ENCODE data around the gene PRH1.

PRH1 gene

GRCh38 chr12:10884086-10884725, at the start of gene PRH1:
Gene PRH1 (minus strand): TSS chr12:10884255. CDS start chr12:10884217, 38 bp downstream.
- Histone ChIP-seq H3K36me3 (ENCODE audit: control insufficient read depth in 2 of 2, insufficient read depth in 2 of 2, low read length in 2 of 2) (peaks cover 0 to 2% of the 10 kb centered on the region in 2 donors), H3K9me3 (ENCODE audit: control insufficient read depth in 2 of 2, low read length in 2 of 2) (no peaks in the 10 kb centered on the region), H3K9ac (ENCODE audit: low read length in 2 of 2) (no peak within 1 kb of the TSS), H3K4me3 (ENCODE audit: low read length in 2 of 2) (no peak within 1 kb of the TSS), H3K27ac (ENCODE audit: low read length) (no peak within 1 kb of the TSS), H3K4me1 (ENCODE audit: control insufficient read depth, insufficient read depth, low read length) (no peaks in the 10 kb centered on the region), H3K27me3 (ENCODE audit: control insufficient read depth in 1 of 2, insufficient read depth in 2 of 2, low read length in 2 of 2) (no peaks in the 10 kb centered on the region)

- no peaks in the 10 kb centered on the region for H3K27me3 ChIP-seq (ENCODE audit: control insufficient read depth in 1 of 2, insufficient read depth in 2 of 2, low read length in 2 of 2)
- H3K9ac ChIP-seq (ENCODE audit: low read length in 2 of 2) = no peak within 1 kb of the TSS
- no peak within 1 kb of the TSS for H3K4me3 ChIP-seq (ENCODE audit: low read length in 2 of 2)
- H3K27ac ChIP-seq (ENCODE audit: low read length) = no peak within 1 kb of the TSS
- H3K36me3 ChIP-seq (ENCODE audit: control insufficient read depth in 2 of 2, insufficient read depth in 2 of 2, low read length in 2 of 2) = no peaks in the 10 kb centered on the region
- H3K9me3 ChIP-seq (ENCODE audit: control insufficient read depth in 2 of 2, low read length in 2 of 2) = no peaks in the 10 kb centered on the region
- H3K4me1 ChIP-seq (ENCODE audit: control insufficient read depth, insufficient read depth, low read length) = no peaks in the 10 kb centered on the region
These were observed 44.8 kb upstream of the PRH1 start, which contains the start of gene PRH2 for GRCh38 chr12:10928746-10929286. Gene PRH2 (plus strand): TSS chr12:10929236. CDS start chr12:10929274, 38 bp downstream.

GRCh38 chr12:10926269-10926668, 42.2 kb upstream of the PRH1 start:
- H3K9me3 ChIP-seq (ENCODE audit: control insufficient read depth in 2 of 2, low read length in 2 of 2) = no peaks in the 10 kb centered on the region
- H3K36me3 ChIP-seq (ENCODE audit: control insufficient read depth in 2 of 2, insufficient read depth in 2 of 2, low read length in 2 of 2) = no peaks in the 10 kb centered on the region
- no peaks in the 10 kb centered on the region for H3K4me1 ChIP-seq (ENCODE audit: control insufficient read depth, insufficient read depth, low read length)
- no peaks in the 10 kb centered on the region for H3K27me3 ChIP-seq (ENCODE audit: control insufficient read depth in 1 of 2, insufficient read depth in 2 of 2, low read length in 2 of 2)
- no peak overlapping the region for H3K9ac ChIP-seq (ENCODE audit: low read length in 2 of 2)
- no peak overlapping the region for H3K27ac ChIP-seq (ENCODE audit: low read length)
- H3K4me3 ChIP-seq (ENCODE audit: low read length in 2 of 2) = no peak overlapping the region

GRCh38 chr12:10919809-10920208, 35.8 kb upstream of the PRH1 start:
- Histone ChIP-seq H3K4me1 (ENCODE audit: control insufficient read depth, insufficient read depth, low read length) (no peaks in the 10 kb centered on the region), H3K27me3 (ENCODE audit: control insufficient read depth in 1 of 2, insufficient read depth in 2 of 2, low read length in 2 of 2) (no peaks in the 10 kb centered on the region), H3K4me3 (ENCODE audit: low read length in 2 of 2) (no peak overlapping the region), H3K36me3 (ENCODE audit: control insufficient read depth in 2 of 2, insufficient read depth in 2 of 2, low read length in 2 of 2) (no peaks in the 10 kb centered on the region), H3K9me3 (ENCODE audit: control insufficient read depth in 2 of 2, low read length in 2 of 2) (no peaks in the 10 kb centered on the region), H3K27ac (ENCODE audit: low read length) (no peak overlapping the region), H3K9ac (ENCODE audit: low read length in 2 of 2) (no peak overlapping the region)

- Histone ChIP-seq H3K4me3 (ENCODE audit: low read length in 2 of 2) (no peak overlapping the region), H3K9me3 (ENCODE audit: control insufficient read depth in 2 of 2, low read length in 2 of 2) (no peaks in the 10 kb centered on the region), H3K9ac (ENCODE audit: low read length in 2 of 2) (no peak overlapping the region), H3K36me3 (ENCODE audit: control insufficient read depth in 2 of 2, insufficient read depth in 2 of 2, low read length in 2 of 2) (no peaks in the 10 kb centered on the region), H3K27ac (ENCODE audit: low read length) (no peak overlapping the region), H3K27me3 (ENCODE audit: control insufficient read depth in 1 of 2, insufficient read depth in 2 of 2, low read length in 2 of 2) (no peaks in the 10 kb centered on the region), H3K4me1 (ENCODE audit: control insufficient read depth, insufficient read depth, low read length) (no peaks in the 10 kb centered on the region)
These were observed 26.3 kb upstream of the PRH1 start for GRCh38 chr12:10910380-10910779.

GRCh38 chr12:10909462-10909861, 25.4 kb upstream of the PRH1 start, which contains the start of gene TAS2R13:
Gene TAS2R13 (minus strand): TSS chr12:10909562. CDS start chr12:10909298, 264 bp downstream.
- no peaks in the 10 kb centered on the region for H3K4me1 ChIP-seq (ENCODE audit: control insufficient read depth, insufficient read depth, low read length)
- H3K9ac ChIP-seq (ENCODE audit: low read length in 2 of 2) = no peak within 1 kb of the TSS
- H3K9me3 ChIP-seq (ENCODE audit: control insufficient read depth in 2 of 2, low read length in 2 of 2) = peaks cover 0 to 7% of the 10 kb centered on the region in 2 donors
- H3K4me3 ChIP-seq (ENCODE audit: low read length in 2 of 2) = no peak within 1 kb of the TSS
- H3K36me3 ChIP-seq (ENCODE audit: control insufficient read depth in 2 of 2, insufficient read depth in 2 of 2, low read length in 2 of 2) = no peaks in the 10 kb centered on the region
- no peaks in the 10 kb centered on the region for H3K27me3 ChIP-seq (ENCODE audit: control insufficient read depth in 1 of 2, insufficient read depth in 2 of 2, low read length in 2 of 2)
- H3K27ac ChIP-seq (ENCODE audit: low read length) = no peak within 1 kb of the TSS

- peaks cover 0 to 16% of the 10 kb centered on the region in 2 donors for H3K9me3 ChIP-seq (ENCODE audit: control insufficient read depth in 2 of 2, low read length in 2 of 2)
- no peaks in the 10 kb centered on the region for H3K4me1 ChIP-seq (ENCODE audit: control insufficient read depth, insufficient read depth, low read length)
- no peak overlapping the region for H3K27ac ChIP-seq (ENCODE audit: low read length)
- H3K27me3 ChIP-seq (ENCODE audit: control insufficient read depth in 1 of 2, insufficient read depth in 2 of 2, low read length in 2 of 2) = no peaks in the 10 kb centered on the region
- H3K36me3 ChIP-seq (ENCODE audit: control insufficient read depth in 2 of 2, insufficient read depth in 2 of 2, low read length in 2 of 2) = no peaks in the 10 kb centered on the region
- H3K4me3 ChIP-seq (ENCODE audit: low read length in 2 of 2) = no peak overlapping the region
- H3K9ac ChIP-seq (ENCODE audit: low read length in 2 of 2) = no peak overlapping the region
These were observed 20.6 kb upstream of the PRH1 start for GRCh38 chr12:10904686-10905085.

GRCh38 chr12:10901427-10901826, 17.4 kb upstream of the PRH1 start:
- H3K27me3 ChIP-seq (ENCODE audit: control insufficient read depth in 1 of 2, insufficient read depth in 2 of 2, low read length in 2 of 2) = no peaks in the 10 kb centered on the region
- H3K9me3 ChIP-seq (ENCODE audit: control insufficient read depth in 2 of 2, low read length in 2 of 2) = peaks cover 0 to 16% of the 10 kb centered on the region in 2 donors
- H3K27ac ChIP-seq (ENCODE audit: low read length) = no peak overlapping the region
- H3K36me3 ChIP-seq (ENCODE audit: control insufficient read depth in 2 of 2, insufficient read depth in 2 of 2, low read length in 2 of 2) = no peaks in the 10 kb centered on the region
- no peak overlapping the region for H3K4me3 ChIP-seq (ENCODE audit: low read length in 2 of 2)
- H3K4me1 ChIP-seq (ENCODE audit: control insufficient read depth, insufficient read depth, low read length) = no peaks in the 10 kb centered on the region
- no peak overlapping the region for H3K9ac ChIP-seq (ENCODE audit: low read length in 2 of 2)

GRCh38 chr12:10900972-10901371, 16.9 kb upstream of the PRH1 start:
- no peaks in the 10 kb centered on the region for H3K27me3 ChIP-seq (ENCODE audit: control insufficient read depth in 1 of 2, insufficient read depth in 2 of 2, low read length in 2 of 2)
- peaks cover 0 to 16% of the 10 kb centered on the region in 2 donors for H3K9me3 ChIP-seq (ENCODE audit: control insufficient read depth in 2 of 2, low read length in 2 of 2)
- no peak overlapping the region for H3K4me3 ChIP-seq (ENCODE audit: low read length in 2 of 2)
- no peaks in the 10 kb centered on the region for H3K36me3 ChIP-seq (ENCODE audit: control insufficient read depth in 2 of 2, insufficient read depth in 2 of 2, low read length in 2 of 2)
- H3K4me1 ChIP-seq (ENCODE audit: control insufficient read depth, insufficient read depth, low read length) = no peaks in the 10 kb centered on the region
- H3K9ac ChIP-seq (ENCODE audit: low read length in 2 of 2) = no peak overlapping the region
- H3K27ac ChIP-seq (ENCODE audit: low read length) = no peak overlapping the region

GRCh38 chr12:10900530-10900929, 16.5 kb upstream of the PRH1 start:
- Histone ChIP-seq H3K4me1 (ENCODE audit: control insufficient read depth, insufficient read depth, low read length) (no peaks in the 10 kb centered on the region), H3K9ac (ENCODE audit: low read length in 2 of 2) (no peak overlapping the region), H3K9me3 (ENCODE audit: control insufficient read depth in 2 of 2, low read length in 2 of 2) (peaks cover 0 to 16% of the 10 kb centered on the region in 2 donors), H3K4me3 (ENCODE audit: low read length in 2 of 2) (no peak overlapping the region), H3K27ac (ENCODE audit: low read length) (no peak overlapping the region), H3K36me3 (ENCODE audit: control insufficient read depth in 2 of 2, insufficient read depth in 2 of 2, low read length in 2 of 2) (no peaks in the 10 kb centered on the region), H3K27me3 (ENCODE audit: control insufficient read depth in 1 of 2, insufficient read depth in 2 of 2, low read length in 2 of 2) (no peaks in the 10 kb centered on the region)

GRCh38 chr12:10896854-10897253, 12.8 kb upstream of the PRH1 start:
- Histone ChIP-seq H3K4me1 (ENCODE audit: control insufficient read depth, insufficient read depth, low read length) (no peaks in the 10 kb centered on the region), H3K36me3 (ENCODE audit: control insufficient read depth in 2 of 2, insufficient read depth in 2 of 2, low read length in 2 of 2) (no peaks in the 10 kb centered on the region), H3K4me3 (ENCODE audit: low read length in 2 of 2) (no peak overlapping the region), H3K27me3 (ENCODE audit: control insufficient read depth in 1 of 2, insufficient read depth in 2 of 2, low read length in 2 of 2) (no peaks in the 10 kb centered on the region), H3K27ac (ENCODE audit: low read length) (no peak overlapping the region), H3K9me3 (ENCODE audit: control insufficient read depth in 2 of 2, low read length in 2 of 2) (no peaks in the 10 kb centered on the region), H3K9ac (ENCODE audit: low read length in 2 of 2) (no peak overlapping the region)
